K562 (cell line): ENCODE measurements around the gene P2RX3. TPM values are rescaled to one million over a fixed set of nuclear protein-coding genes. Genes with fewer than 3 reads are reported as not detected.

ENCODE experiments used
- ATAC-seq: fragments of 200-7000 bp; cut with Tn5 transposase; 3 replicates; pipeline ENCODE4 v1.9.1; 2020; ENCODE audit warnings: moderate library complexity
- BruUV-seq: library from RNA; stranded (reverse); fragments of 400-500 nt; replicated peaks from 2 replicates; lab custom pipeline; 2021; lab: Mats Ljungman, UMichigan
- CTCF ChIA-PET: fragments of 300-600 bp; formaldehyde crosslinking; extraction: SDS; loops from one replicate; lab custom pipeline; 2021; ENCODE audit warnings: low intra/inter-chr PET ratio; lab: Yijun Ruan, JAX
- POLR2A ChIA-PET: fragments of 300-600, 350-650 bp; sonication (Branson Sonifier 250); formaldehyde crosslinking; extraction: SDS; loops from one replicate; lab custom pipeline; 2021; ENCODE audit warnings: antibody characterized with exemption, inconsistent platforms; lab: Yijun Ruan, JAX
- DNase-seq, 4 experiments: peaks; one replicate each; pipeline versions ENCODE4 v3.0.0 to v3.0.0-alpha.2; 2011 to 2018; ENCODE audit warnings: low spot score in 3 of 4, mixed read lengths in 3 of 4; ENCODE audit errors: extremely low read depth in 1 of 4
- FAIRE-seq: peaks from 2 replicates; lab custom pipeline; 2011; peaks lifted over from hg19 to GRCh38; lab: Jason Lieb, UNC
- H2AFZ ChIP-seq: 2 replicates; pipeline ENCODE4 v1.6.0; 2011; ENCODE audit warnings: low read depth, low read length, control low read depth, inconsistent platforms
- H3K27ac ChIP-seq: fragments of 200-600 bp; 3 replicates; pipeline ENCODE4 v1.8.0; 2011; ENCODE audit warnings: low read depth, mild to moderate bottlenecking, control low read depth, inconsistent platforms, low read length, moderate library complexity, mixed read lengths; ENCODE audit errors: extremely low read depth
- H3K27me3 ChIP-seq, 2 experiments: fragments of 300-600 bp in 1 of 2; 2 replicates in 1 of 2; 3 replicates in 1 of 2; pipeline versions ENCODE4 v1.6.0 to v1.8.0; 2011; ENCODE audit warnings: inconsistent platforms in 2 of 2, low read length in 2 of 2, mild to moderate bottlenecking in 1 of 2, mixed read lengths in 1 of 2, moderate library complexity in 1 of 2; ENCODE audit not compliant: control insufficient read depth in 2 of 2, insufficient read depth in 2 of 2
- H3K36me3 ChIP-seq: fragments of 300-600 bp; 3 replicates; pipeline ENCODE4 v1.8.0; 2011; ENCODE audit warnings: mild to moderate bottlenecking, low read length, inconsistent platforms; ENCODE audit not compliant: control insufficient read depth, insufficient read depth
- H3K4me1 ChIP-seq, 2 experiments: fragments of 200-600 bp in 1 of 2; replicated peaks in 1 of 2; 2 replicates in 1 of 2; 3 replicates in 1 of 2; pipeline versions ENCODE4 v1.5.1 to v1.8.0; 2011; ENCODE audit warnings: inconsistent platforms in 2 of 2, low read length in 2 of 2, mild to moderate bottlenecking in 1 of 2, mixed read lengths in 1 of 2, moderate library complexity in 1 of 2; ENCODE audit not compliant: control insufficient read depth in 2 of 2, insufficient read depth in 2 of 2
- H3K4me2 ChIP-seq: 2 replicates; pipeline ENCODE4 v1.6.1; 2011; ENCODE audit warnings: low read length, control low read depth, inconsistent platforms, mixed read lengths; ENCODE audit not compliant: insufficient read depth
- H3K4me3 ChIP-seq: fragments of 200-600 bp; sonication (generic), shearing (Covaris generic); 2 replicates; pipeline ENCODE4 v1.5.1; 2016; ENCODE audit warnings: control low read depth, inconsistent platforms
- H3K79me2 ChIP-seq: fragments of 200-600 bp; 3 replicates; pipeline ENCODE4 v1.8.0; 2011; ENCODE audit warnings: low read length, inconsistent platforms; ENCODE audit not compliant: control insufficient read depth, insufficient read depth
- H3K9ac ChIP-seq, 2 experiments: 2 replicates each; pipeline versions ENCODE4 v1.6.0 to v1.6.1; 2011; ENCODE audit warnings: low read depth in 2 of 2, low read length in 2 of 2, control low read depth in 1 of 2, inconsistent platforms in 1 of 2, mild to moderate bottlenecking in 1 of 2, mixed read lengths in 1 of 2; ENCODE audit not compliant: insufficient read depth in 1 of 2
- H3K9me1 ChIP-seq: one replicate; pipeline ENCODE4 v1.6.0; 2011; ENCODE audit warnings: inconsistent platforms, mild to moderate bottlenecking, low read length, moderate library complexity; ENCODE audit not compliant: control insufficient read depth, insufficient read depth
- H3K9me3 ChIP-seq: replicated peaks from 2 replicates; pipeline ENCODE4 v1.5.1; 2011; ENCODE audit warnings: low read depth, low read length, inconsistent platforms; ENCODE audit not compliant: control insufficient read depth, insufficient read depth
- H4K20me1 ChIP-seq: replicated peaks from 2 replicates; pipeline ENCODE4 v1.6.1; 2011; ENCODE audit warnings: low read length, inconsistent platforms, mixed read lengths; ENCODE audit not compliant: control insufficient read depth, insufficient read depth
- CBX2 ChIP-seq: fragments of 200-600 bp; sonication (generic); IDR thresholded peaks from one replicate; pipeline ENCODE4 v1.6.1; 2012; ENCODE audit warnings: mild to moderate bottlenecking, low read length, inconsistent platforms; ENCODE audit not compliant: insufficient read depth, poor library complexity, severe bottlenecking
- HNRNPUL1 ChIP-seq: fragments of 200-400 bp; formaldehyde crosslinking; IDR thresholded peaks from 2 replicates; pipeline ENCODE4 v1.6.1; 2017; ENCODE audit warnings: low read length
- KLF16 ChIP-seq: IDR thresholded peaks from 2 replicates; pipeline ENCODE4 v1.6.1; 2016; ENCODE audit warnings: antibody characterized with exemption
- MCM7 ChIP-seq, 2 experiments: fragments of 450-650 bp; IDR thresholded peaks; 2 replicates each; pipeline ENCODE4 v1.6.1; 2016 to 2018
- MITF ChIP-seq: IDR thresholded peaks from 2 replicates; pipeline ENCODE4 v1.6.1; 2014; ENCODE audit warnings: antibody characterized with exemption
- NCOA6 ChIP-seq: fragments of 450-650 bp; IDR thresholded peaks from 2 replicates; pipeline ENCODE4 v1.6.1; 2017; ENCODE audit warnings: mild to moderate bottlenecking
- NFXL1 ChIP-seq: fragments of 450-650 bp; formaldehyde crosslinking; IDR thresholded peaks from 2 replicates; pipeline ENCODE4 v1.4.0; 2021; ENCODE audit warnings: mild to moderate bottlenecking
- RBM34 ChIP-seq: fragments of 200-400 bp; formaldehyde crosslinking; IDR thresholded peaks from 2 replicates; pipeline ENCODE4 v1.6.1; 2018; ENCODE audit warnings: low read length, borderline replicate concordance; ENCODE audit not compliant: insufficient read depth
- SMC3 ChIP-seq: conservative IDR thresholded peaks from 2 replicates; pipeline ENCODE4 v1.6.1; 2011; ENCODE audit warnings: low read depth, low read length, improper control_type of control experiment; ENCODE audit not compliant: insufficient read depth
- SUPT5H ChIP-seq: fragments of 450-650 bp; IDR thresholded peaks from 2 replicates; pipeline ENCODE4 v1.6.1; 2016
- TARDBP ChIP-seq: fragments of 450-650 bp; IDR thresholded peaks from 2 replicates; pipeline ENCODE4 v1.6.1; 2016
- TEAD2 ChIP-seq: fragments of 450-650 bp; IDR thresholded peaks from 2 replicates; pipeline ENCODE4 v1.6.1; 2016; ENCODE audit warnings: missing genetic modification characterization, control low read depth, missing compliant biosample characterization
- THAP12 ChIP-seq: fragments of 250-450 bp; sonication (Bioruptor Pico); IDR thresholded peaks from 2 replicates; pipeline ENCODE4 v1.9.0; 2021; ENCODE audit warnings: mild to moderate bottlenecking, inconsistent platforms
- ZBTB11 ChIP-seq, 3 experiments: fragments of 200-800 bp in 1 of 3; fragments of 250-450 bp in 1 of 3; fragments of 450-650 bp in 1 of 3; sonication (Bioruptor Pico) in 1 of 3; sonication (Bioruptor generic) in 1 of 3; formaldehyde crosslinking in 1 of 3; IDR thresholded peaks; 2 replicates each; pipeline versions ENCODE4 v1.6.1 to v1.8.0; 2016 to 2022; ENCODE audit warnings: mild to moderate bottlenecking in 2 of 3, missing genetic modification characterization in 2 of 3, missing compliant biosample characterization in 1 of 3, moderate library complexity in 1 of 3
- ZC3H4 ChIP-seq: sonication (generic); formaldehyde crosslinking; IDR thresholded peaks from 2 replicates; pipeline ENCODE4 v1.9.0; 2021; ENCODE audit warnings: missing genetic modification reagents, borderline replicate concordance
- ZFP1 ChIP-seq: fragments of 450-650 bp; formaldehyde crosslinking; IDR thresholded peaks from 2 replicates; pipeline ENCODE4 v1.4.0; 2020; ENCODE audit warnings: mild to moderate bottlenecking, mixed read lengths
- WGBS: fragments of 100-300 bp; shearing (Covaris generic); methylation state at CpG from one replicate; pipeline ENCODE4 v1.1.6; 2016; ENCODE audit warnings: low coverage, mixed read lengths; ENCODE audit not compliant: insufficient coverage; ENCODE audit errors: missing lambda C conversion rate; 5-methylcytosine and 5-hydroxymethylcytosine counted together
- in situ Hi-C: fragments of 300-500 bp; cut with MboI; formaldehyde crosslinking; loops from 4 replicates; pipeline ENCODE4 v1.15.0; 2018; ENCODE audit warnings: inconsistent platforms, mixed read lengths
- intact Hi-C: fragments of 100-400 bp; cut with micrococcal nuclease; formaldehyde crosslinking; loops from 2 replicates; pipeline ENCODE4 v1.14.2; 2022
- polyA plus RNA-seq, 8 experiments: library from polyadenylated mRNA; depleted of rRNA in 4 of 8; stranded (reverse) in 5 of 8; unstranded in 3 of 8; fragments of >200 nt; fragmentation: Nextera tagmentation in 2 of 8; fragmentation: Illumina TruSeq in 1 of 8; extraction: Ambion mirVana in 2 of 8; extraction: Trizol in 1 of 8; gene quantifications; 2 replicates each; pipeline versions ENCODE4 v1.2.1 to v1.2.3, GENCODE V29; 2011 to 2014; ENCODE audit warnings: inconsistent platforms in 1 of 8, missing spikeins in 1 of 8
- total RNA-seq, 7 experiments: library from RNA; depleted of rRNA in 6 of 7; stranded (reverse); fragments of >200 nt in 6 of 7; fragmentation: Illumina TruSeq in 2 of 7; extraction: Trizol in 2 of 7; gene quantifications; 2 replicates each; pipeline versions ENCODE4 v1.2.1 to v1.2.3, GENCODE V29; 2011 to 2021; ENCODE audit warnings: low replicate concordance in 1 of 7

The P2RX3 gene
- total and polyA plus RNA-seq, 9 of the 15 experiments (the other 6 are each of a cell fraction or from before 2014, with no cell fraction given): not detected

- TF ChIP-seq ZBTB11 (CRISPR knock-in tag; IDR thresholded peaks at IDR 0.05) (no peak), SUPT5H (no peak), ZFP1 (no peak), MCM7 (IDR thresholded peaks at IDR 0.05) (no peak), HNRNPUL1 (no peak), TARDBP (no peak), ZC3H4 (CRISPR knock-in tag) (no peak), NFXL1 (CRISPR knock-in tag) (no peak), SMC3 (no peak), KLF16 (no peak), TEAD2 (no peak), THAP12 (CRISPR knock-in tag) (no peak), MITF (no peak), NCOA6 (no peak), CBX2 (no peak), RBM34 (no peak)
- Histone ChIP-seq H3K9ac (no peak overlapping the region), H3K4me3 (no peak overlapping the region), H2AFZ (no peak overlapping the region), H3K27me3 (peaks cover 24 to 29% of the 10 kb centered on the region in 2 experiments; a peak in 4 of 5 replicates), H3K27ac (no peak overlapping the region), H4K20me1 (no peaks in the 10 kb centered on the region), H3K36me3 (no peaks in the 10 kb centered on the region), H3K4me2 (no peak overlapping the region), H3K9me1 (no peaks in the 10 kb centered on the region), H3K9me3 (no peaks in the 10 kb centered on the region), H3K4me1 (peaks cover 0 to 4% of the 10 kb centered on the region in 2 experiments; a peak in 3 of 5 replicates), H3K79me2 (no peaks in the 10 kb centered on the region)
- ChIA-PET POLR2A (interaction anchor here (0.5 to 1.6 kb wide), 2 partner anchors 19 to 57 kb away, joined by 3 to 4 read pairs; no protein-coding TSS in a partner anchor), CTCF (no interaction called here)
- intact Hi-C loops: no loop called here
- DNase-seq (no peak), ATAC-seq (peak; percentile 34; the same call in 1 of the 3 replicates), FAIRE-seq (no peak)
- no TSS peak for BruUV-seq
- WGBS: 3% methylated on average over 11 of the region's 11 CpGs
- in situ Hi-C loops: no loop called here
These were observed 49.2 kb upstream of the P2RX3 start for GRCh38 chr11:57288771-57289579.
